Measurements from ENCODE around the gene BST1.

DNA sequence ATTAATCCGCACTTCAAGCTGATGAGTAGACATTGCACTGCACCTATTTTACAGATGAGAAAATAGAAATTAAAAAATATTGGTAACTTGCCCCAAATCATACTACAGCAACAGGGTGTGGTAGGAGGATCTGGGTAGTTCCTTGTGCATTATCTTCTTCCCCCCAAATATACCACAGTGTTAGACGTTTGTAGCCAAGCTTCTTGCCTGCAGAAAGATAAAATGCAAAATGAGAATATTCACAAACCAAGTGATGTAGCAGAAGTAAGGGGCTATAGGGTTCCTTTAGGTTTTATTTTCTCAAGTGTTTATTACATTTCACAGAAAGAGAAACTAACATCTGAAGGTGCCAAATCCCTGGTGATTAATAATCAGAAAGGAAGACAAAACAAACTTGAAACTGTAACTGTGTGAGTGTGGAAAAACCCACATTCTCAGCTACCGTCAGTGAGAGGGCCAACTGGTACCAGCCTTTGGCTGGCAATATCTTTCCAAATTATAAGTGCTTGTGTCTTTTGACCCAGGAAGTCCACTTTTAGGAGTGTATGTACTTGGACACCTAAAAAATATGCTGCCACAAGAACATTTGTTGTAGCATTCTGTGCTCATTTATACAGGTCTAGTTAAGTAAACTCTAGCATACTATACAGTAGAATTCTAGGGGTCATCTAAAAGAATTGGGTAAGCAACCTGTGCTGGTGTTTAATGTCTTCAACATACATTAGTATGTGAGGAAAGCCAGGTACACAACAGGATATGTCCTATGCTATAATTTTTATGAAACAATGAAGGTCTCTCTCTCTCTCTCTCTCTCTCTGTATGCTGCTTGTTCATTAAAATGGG, 68.6 kb downstream of the BST1 start:
- TF ChIP-seq POLR2A (IDR thresholded peaks at IDR 0.05; ENCODE audit: low read depth, low read length) (no peak), POLR2AphosphoS5 (IDR thresholded peaks at IDR 0.05; ENCODE audit: low read depth, low read length) (no peak), TAF1 (IDR thresholded peaks at IDR 0.05; ENCODE audit: low read depth, low read length) (no peak), POU2F2 (IDR thresholded peaks at IDR 0.05; ENCODE audit: low read depth, low read length) (no peak)

Data from GM12891 (cell line).